ENCODE results near the gene MPO. TPM values are rescaled to one million over a fixed set of nuclear protein-coding genes. Genes with fewer than 3 reads are reported as not detected.

The MPO gene
- total RNA-seq, 1 experiment from 2014 or later = not detected

- no TSS peak for BruUV-seq (replicated peaks)
- H2AFZ ChIP-seq (ENCODE audit: low read depth, low read length, poor library complexity, severe bottlenecking) = peak overlapping the region; percentile 71
- H3K4me2 ChIP-seq (ENCODE audit: low read length) = peak overlapping the region; percentile 26
- ATAC-seq (peak; percentile 95), DNase-seq (ENCODE audit: low read depth, low spot score) (peak; percentile 72)
- no peak overlapping the region for H3K4me3 ChIP-seq (replicated peaks in 1 of 2; ENCODE audit: low read depth in 1 of 2, low read length in 2 of 2)
- H3K9ac ChIP-seq (ENCODE audit: low read length) = no peak overlapping the region
- H3K27ac ChIP-seq (ENCODE audit: low read depth, low read length) = peak overlapping the region; percentile 30; the same call in 1 of the 2 replicates
- ChIA-PET POLR2A (interaction anchor here (0.8 to 2.2 kb wide), 10 partner anchors 27 to 341 kb away, joined by 3 to 18 read pairs (median 4); partner anchors contain the start of genes RNF43 and SUPT4H1), RAD21 (ENCODE audit: low non-redundant PET in 1 of 2, low total read pairs in 2 of 2, uncharacterized antibody in 2 of 2, unreplicated experiment in 2 of 2) (interaction anchor here (0.6 to 1.6 kb wide), 15 partner anchors 8 to 134 kb away, joined by 3 to 29 read pairs (median 4); partner anchors contain the start of genes RNF43 (in 2 of the 2) and SUPT4H1 (in 1 of the 2)), CTCF (interaction anchor here (0.6 to 7.6 kb wide), 43 partner anchors 9 to 687 kb away, joined by 3 to 124 read pairs (median 6); partner anchors contain the start of genes MPO, MTMR4, RNF43 and SUPT4H1)
- no peaks in the 10 kb centered on the region for H3K36me3 ChIP-seq (ENCODE audit: control insufficient read depth in 1 of 2, insufficient read depth in 2 of 2, low read length in 2 of 2)
- H3K9me2 ChIP-seq (ENCODE audit: insufficient read depth) = no peaks in the 10 kb centered on the region
- no peaks in the 10 kb centered on the region for H3K27me3 ChIP-seq (ENCODE audit: insufficient read depth, low read length)
- intact Hi-C loops (cut with micrococcal nuclease) = loop anchor here (1.0 to 10.0 kb wide), 5 partner anchors 100 to 687 kb away; partner anchors contain the start of gene RNF43
- no peaks in the 10 kb centered on the region for H3K9me3 ChIP-seq (ENCODE audit: control insufficient read depth in 1 of 2, insufficient read depth in 1 of 2, low read depth in 1 of 2, low read length in 2 of 2)
- H4K20me1 ChIP-seq (ENCODE audit: insufficient read depth) = no peaks in the 10 kb centered on the region
- H3K79me2 ChIP-seq (ENCODE audit: insufficient read depth, low read length) = no peaks in the 10 kb centered on the region
- TF ChIP-seq CTCF (IDR thresholded peaks at IDR 0.05 in 2 of 3, conservative IDR thresholded peaks at IDR 0.05 in 1 of 3; ENCODE audit: borderline replicate concordance in 1 of 3, insufficient read depth in 1 of 3, low read depth in 2 of 3, low read length in 2 of 3) = peak; percentile 97 to 99 (median 99)
- TF ChIP-seq ZBTB33 (IDR thresholded peaks at IDR 0.05; ENCODE audit: extremely low read depth, insufficient replicate concordance, low read length) = no peak
- TF ChIP-seq EZH2phosphoT487 (IDR thresholded peaks at IDR 0.05; ENCODE audit: borderline replicate concordance) = no peak
- TF ChIP-seq CEBPB (IDR thresholded peaks at IDR 0.05; ENCODE audit: low read depth) = no peak
- TF ChIP-seq SIN3A (IDR thresholded peaks at IDR 0.05; ENCODE audit: low read depth) = no peak
- TF ChIP-seq CBX3 (IDR thresholded peaks at IDR 0.05; ENCODE audit: low read depth) = no peak
- TF ChIP-seq YY1 (IDR thresholded peaks at IDR 0.05; ENCODE audit: extremely low read depth, insufficient replicate concordance, low read depth, low read length) = no peak
- TF ChIP-seq RAD21 (IDR thresholded peaks at IDR 0.05; ENCODE audit: low read depth) = peak; percentile 100
- TF ChIP-seq, protein P1, sequence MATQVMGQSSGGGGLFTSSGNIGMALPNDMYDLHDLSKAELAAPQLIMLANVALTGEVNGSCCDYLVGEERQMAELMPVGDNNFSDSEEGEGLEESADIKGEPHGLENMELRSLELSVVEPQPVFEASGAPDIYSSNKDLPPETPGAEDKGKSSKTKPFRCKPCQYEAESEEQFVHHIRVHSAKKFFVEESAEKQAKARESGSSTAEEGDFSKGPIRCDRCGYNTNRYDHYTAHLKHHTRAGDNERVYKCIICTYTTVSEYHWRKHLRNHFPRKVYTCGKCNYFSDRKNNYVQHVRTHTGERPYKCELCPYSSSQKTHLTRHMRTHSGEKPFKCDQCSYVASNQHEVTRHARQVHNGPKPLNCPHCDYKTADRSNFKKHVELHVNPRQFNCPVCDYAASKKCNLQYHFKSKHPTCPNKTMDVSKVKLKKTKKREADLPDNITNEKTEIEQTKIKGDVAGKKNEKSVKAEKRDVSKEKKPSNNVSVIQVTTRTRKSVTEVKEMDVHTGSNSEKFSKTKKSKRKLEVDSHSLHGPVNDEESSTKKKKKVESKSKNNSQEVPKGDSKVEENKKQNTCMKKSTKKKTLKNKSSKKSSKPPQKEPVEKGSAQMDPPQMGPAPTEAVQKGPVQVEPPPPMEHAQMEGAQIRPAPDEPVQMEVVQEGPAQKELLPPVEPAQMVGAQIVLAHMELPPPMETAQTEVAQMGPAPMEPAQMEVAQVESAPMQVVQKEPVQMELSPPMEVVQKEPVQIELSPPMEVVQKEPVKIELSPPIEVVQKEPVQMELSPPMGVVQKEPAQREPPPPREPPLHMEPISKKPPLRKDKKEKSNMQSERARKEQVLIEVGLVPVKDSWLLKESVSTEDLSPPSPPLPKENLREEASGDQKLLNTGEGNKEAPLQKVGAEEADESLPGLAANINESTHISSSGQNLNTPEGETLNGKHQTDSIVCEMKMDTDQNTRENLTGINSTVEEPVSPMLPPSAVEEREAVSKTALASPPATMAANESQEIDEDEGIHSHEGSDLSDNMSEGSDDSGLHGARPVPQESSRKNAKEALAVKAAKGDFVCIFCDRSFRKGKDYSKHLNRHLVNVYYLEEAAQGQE (IDR thresholded peaks at IDR 0.05; ENCODE audit: low read depth) = no peak
- TF ChIP-seq POLR2AphosphoS5 (IDR thresholded peaks at IDR 0.05; ENCODE audit: low read depth, low read length) = peak; percentile 27; the same call in 1 of the 2 replicates
- peaks cover 8 to 17% of the 10 kb centered on the region in 2 experiments; a peak in 3 of 4 replicates for H3K4me1 ChIP-seq (ENCODE audit: control insufficient read depth in 1 of 2, insufficient read depth in 2 of 2, low read length in 2 of 2)
Measured at GRCh38 chr17:58317421-58318064, 36.8 kb upstream of the MPO start.
